SHP77 treated with DMSO at 0.1 percent for 48 hours (cell line): Measurements from ENCODE around the gene ALAD.
"Not testable (repeated sequence)": the region's sequence is repeated elsewhere in the genome, so short reads cannot be mapped to it uniquely, and the experiment has no call there.

Experiments used
- DNase-seq: peaks from one replicate; lab custom pipeline; 2025; lab: John Stamatoyannopoulos, UW

Gene ALAD

GRCh38 chr9:113398796-113399195 lies 2.3 kb downstream of the ALAD start:
- no peak for DNase-seq

GRCh38 chr9:113397203-113397631 lies 3.9 kb downstream of the ALAD start:
- no peak for DNase-seq

GRCh38 chr9:113395000-113395861 lies 5.9 kb downstream of the ALAD start:
- no peak for DNase-seq

GRCh38 chr9:113393281-113393680 lies 7.8 kb downstream of the ALAD start:
- DNase-seq, result no peak

- no peak for DNase-seq
These were observed 9.2 kb downstream of the ALAD start for GRCh38 chr9:113391917-113392316.

- no peak for DNase-seq
These were observed 10.7 kb downstream of the ALAD start for GRCh38 chr9:113390192-113390960.

GRCh38 chr9:113389451-113389850 lies 11.6 kb downstream of the ALAD start:
- DNase-seq, result no peak

GRCh38 chr9:113388833-113389232 lies 12.3 kb downstream of the ALAD start:
- no peak for DNase-seq

GRCh38 chr9:113387560-113388230 lies 13.4 kb downstream of the ALAD start:
- DNase-seq, result no peak

GRCh38 chr9:113386571-113387393 lies 14.3 kb downstream of the ALAD start:
- DNase-seq, result no peak

- no peak for DNase-seq
These were observed 19.1 kb downstream of the ALAD start for GRCh38 chr9:113381909-113382411.

GRCh38 chr9:113381441-113381840 lies 19.6 kb downstream of the ALAD start:
- DNase-seq, result not testable (repeated sequence)

GRCh38 chr9:113380869-113381378 lies 20.2 kb downstream of the ALAD start:
- no peak for DNase-seq

GRCh38 chr9:113379829-113380210 lies 21.3 kb downstream of the ALAD start:
- DNase-seq, result not testable (repeated sequence)

- DNase-seq, result not testable (repeated sequence)
These were observed 21.8 kb downstream of the ALAD start for GRCh38 chr9:113379094-113379828.

GRCh38 chr9:113376634-113377567 lies 24.2 kb downstream of the ALAD start, which contains the start of gene HDHD3:
TSS of gene HDHD3 (minus strand) at chr9:113376986. CDS start at chr9:113374354, 2,632 bp downstream.
- DNase-seq, result peak; percentile 37

GRCh38 chr9:113375057-113376023 lies 25.7 kb downstream of the ALAD start:
- no peak for DNase-seq
